GM18517 (cell line): ENCODE results near the gene AUTS2.

Source experiments
- ATAC-seq: cut with Tn5 transposase; IDR thresholded peaks from one replicate; pipeline ENCODE4 v1.9.1; 2021; ENCODE audit warnings: mild to moderate bottlenecking, moderate library complexity; ENCODE audit not compliant: unreplicated experiment

Gene AUTS2

GRCh38 chr7:70043015-70043538 lies 444.8 kb downstream of the AUTS2 start:
- no peak for ATAC-seq

- no peak for ATAC-seq
These were observed 445.8 kb downstream of the AUTS2 start for GRCh38 chr7:70044064-70044463.

- ATAC-seq: no peak
These were observed 446.2 kb downstream of the AUTS2 start for GRCh38 chr7:70044525-70044924.

GRCh38 chr7:70044981-70045380 lies 446.7 kb downstream of the AUTS2 start:
- no peak for ATAC-seq

GRCh38 chr7:70047384-70047783 lies 449.1 kb downstream of the AUTS2 start:
- ATAC-seq: no peak

GRCh38 chr7:70047891-70048448 lies 449.7 kb downstream of the AUTS2 start:
- no peak for ATAC-seq

- ATAC-seq: no peak
These were observed 453.5 kb downstream of the AUTS2 start for GRCh38 chr7:70051726-70052125.

- ATAC-seq: no peak
These were observed 454.4 kb downstream of the AUTS2 start for GRCh38 chr7:70052691-70053090.

GRCh38 chr7:70053421-70053820 lies 455.1 kb downstream of the AUTS2 start:
- no peak for ATAC-seq

- no peak for ATAC-seq
These were observed 455.7 kb downstream of the AUTS2 start for GRCh38 chr7:70053989-70054388.

GRCh38 chr7:70056363-70056762 lies 458.1 kb downstream of the AUTS2 start:
- no peak for ATAC-seq

- ATAC-seq: no peak
These were observed 462.2 kb downstream of the AUTS2 start for GRCh38 chr7:70060298-70061068.

GRCh38 chr7:70063371-70063770 lies 465.1 kb downstream of the AUTS2 start:
- no peak for ATAC-seq

GRCh38 chr7:70063927-70064326 lies 465.7 kb downstream of the AUTS2 start:
- ATAC-seq: no peak

GRCh38 chr7:70066844-70067243 lies 468.6 kb downstream of the AUTS2 start:
- ATAC-seq: no peak

- no peak for ATAC-seq
These were observed 470.3 kb downstream of the AUTS2 start for GRCh38 chr7:70068531-70068930.

GRCh38 chr7:70069977-70070376 lies 471.7 kb downstream of the AUTS2 start:
- no peak for ATAC-seq

GRCh38 chr7:70071766-70072165 lies 473.5 kb downstream of the AUTS2 start:
- ATAC-seq: no peak

- ATAC-seq: no peak
These were observed 473.9 kb downstream of the AUTS2 start for GRCh38 chr7:70072220-70072619.

- no peak for ATAC-seq
These were observed 478.1 kb downstream of the AUTS2 start for GRCh38 chr7:70076325-70076724.

- ATAC-seq: no peak
These were observed 483.9 kb downstream of the AUTS2 start for GRCh38 chr7:70082099-70082611.

GRCh38 chr7:70091362-70091761 lies 493.1 kb downstream of the AUTS2 start:
- ATAC-seq: no peak
